Measurements from ENCODE around the gene TMEM54. TPM values are rescaled to one million over a fixed set of nuclear protein-coding genes. Genes with fewer than 3 reads are reported as not detected.

TMEM54 gene
- total RNA-seq, 1 experiment from 2014 or later = 95.9 TPM

GRCh38 chr1:32860566-32860965 lies 40.6 kb downstream of the TMEM54 start:
- peaks cover 6% of the 10 kb centered on the region for H3K36me3 Mint-ChIP-seq (ENCODE audit: insufficient read depth, unreplicated experiment)
- H3K4me3 Mint-ChIP-seq (ENCODE audit: low read depth, unreplicated experiment) = no peak overlapping the region
- CTCF ChIA-PET = no interaction called here
- TF ChIP-seq CTCF (IDR thresholded peaks at IDR 0.05; ENCODE audit: unreplicated experiment) = no peak
- intact Hi-C loops (cut with micrococcal nuclease; ENCODE audit: unreplicated experiment) = no loop called here
- no TSS peak for BruUV-seq (replicated peaks)
- no peak overlapping the region for H3K27ac Mint-ChIP-seq (ENCODE audit: unreplicated experiment)
- H3K27me3 Mint-ChIP-seq (ENCODE audit: unreplicated experiment) = no peaks in the 10 kb centered on the region
- H3K9me3 Mint-ChIP-seq (ENCODE audit: low read depth, unreplicated experiment) = no peaks in the 10 kb centered on the region
- DNase-seq = no peak
- H3K4me1 Mint-ChIP-seq (ENCODE audit: low read depth, unreplicated experiment) = no peaks in the 10 kb centered on the region

GRCh38 chr1:32859915-32860314 lies 41.3 kb downstream of the TMEM54 start:
- Mint-ChIP-seq H3K9me3 (ENCODE audit: low read depth, unreplicated experiment) (no peaks in the 10 kb centered on the region), H3K27me3 (ENCODE audit: unreplicated experiment) (no peaks in the 10 kb centered on the region), H3K4me3 (ENCODE audit: low read depth, unreplicated experiment) (no peak overlapping the region), H3K27ac (ENCODE audit: unreplicated experiment) (no peak overlapping the region), H3K36me3 (ENCODE audit: insufficient read depth, unreplicated experiment) (peaks cover 6% of the 10 kb centered on the region), H3K4me1 (ENCODE audit: low read depth, unreplicated experiment) (peaks cover 1% of the 10 kb centered on the region)
- TF ChIP-seq CTCF (IDR thresholded peaks at IDR 0.05; ENCODE audit: unreplicated experiment) = no peak
- CTCF ChIA-PET = no interaction called here
- DNase-seq = no peak
- BruUV-seq (replicated peaks) = no TSS peak
- intact Hi-C loops (cut with micrococcal nuclease; ENCODE audit: unreplicated experiment) = no loop called here

- CTCF ChIA-PET = no interaction called here
- intact Hi-C loops (cut with micrococcal nuclease; ENCODE audit: unreplicated experiment) = no loop called here
- Mint-ChIP-seq H3K27me3 (ENCODE audit: unreplicated experiment) (no peaks in the 10 kb centered on the region), H3K27ac (ENCODE audit: unreplicated experiment) (no peak overlapping the region), H3K4me1 (ENCODE audit: low read depth, unreplicated experiment) (peaks cover 10% of the 10 kb centered on the region), H3K36me3 (ENCODE audit: insufficient read depth, unreplicated experiment) (peaks cover 6% of the 10 kb centered on the region), H3K4me3 (ENCODE audit: low read depth, unreplicated experiment) (no peak overlapping the region), H3K9me3 (ENCODE audit: low read depth, unreplicated experiment) (no peaks in the 10 kb centered on the region)
- no TSS peak for BruUV-seq (replicated peaks)
- TF ChIP-seq CTCF (IDR thresholded peaks at IDR 0.05; ENCODE audit: unreplicated experiment) = no peak
- DNase-seq = no peak
These were observed 42.4 kb downstream of the TMEM54 start for GRCh38 chr1:32858791-32859190.

GRCh38 chr1:32858136-32858535 lies 43.1 kb downstream of the TMEM54 start:
- no peak for DNase-seq
- CTCF ChIA-PET = no interaction called here
- H3K9me3 Mint-ChIP-seq (ENCODE audit: low read depth, unreplicated experiment) = no peaks in the 10 kb centered on the region
- H3K4me1 Mint-ChIP-seq (ENCODE audit: low read depth, unreplicated experiment) = peaks cover 10% of the 10 kb centered on the region
- intact Hi-C loops (cut with micrococcal nuclease; ENCODE audit: unreplicated experiment) = no loop called here
- TF ChIP-seq CTCF (IDR thresholded peaks at IDR 0.05; ENCODE audit: unreplicated experiment) = no peak
- no peak overlapping the region for H3K27ac Mint-ChIP-seq (ENCODE audit: unreplicated experiment)
- BruUV-seq (replicated peaks) = no TSS peak
- no peak overlapping the region for H3K4me3 Mint-ChIP-seq (ENCODE audit: low read depth, unreplicated experiment)
- H3K36me3 Mint-ChIP-seq (ENCODE audit: insufficient read depth, unreplicated experiment) = peaks cover 11% of the 10 kb centered on the region
- H3K27me3 Mint-ChIP-seq (ENCODE audit: unreplicated experiment) = no peaks in the 10 kb centered on the region
